Fibroblast of villous mesenchyme (primary cell): ENCODE measurements around the gene CFAP61. TPM values are rescaled to one million over a fixed set of nuclear protein-coding genes. Genes with fewer than 3 reads are reported as not detected.
A peak's percentile ranks its signal among the peaks of the same experiment; 100 is the strongest.

Experiments used
- DNase-seq: peaks from one replicate; pipeline ENCODE4 v3.0.0-alpha.2; 2010; ENCODE audit warnings: low read depth
- H3K4me3 ChIP-seq: 2 replicates; pipeline ENCODE4 v1.5.1; 2011; ENCODE audit warnings: low read depth, mild to moderate bottlenecking, low read length
- CTCF ChIP-seq: IDR thresholded peaks from 2 replicates; pipeline ENCODE4 v1.5.1; 2012; ENCODE audit warnings: low read depth, mild to moderate bottlenecking, low read length; ENCODE audit not compliant: insufficient read depth
- total RNA-seq: library from RNA; depleted of rRNA; stranded (reverse); fragments of >200 nt; gene quantifications from 2 replicates; pipeline ENCODE4 v1.2.3, GENCODE V29; 2012

Gene CFAP61
- total RNA-seq, 1 donor: 0.43 TPM

- DNase-seq: no peak
- TF ChIP-seq CTCF: no peak
- no peak overlapping the region for H3K4me3 ChIP-seq
These were observed 8.1 kb downstream of the CFAP61 start for GRCh38 chr20:20060234-20060998.

GRCh38 chr20:20063941-20064702 is 11.8 kb downstream of the CFAP61 start:
- no peak for DNase-seq
- TF ChIP-seq CTCF: no peak
- H3K4me3 ChIP-seq: no peak overlapping the region

- peak; percentile 21 for DNase-seq
- no peak for TF ChIP-seq CTCF
- no peak overlapping the region for H3K4me3 ChIP-seq
These were observed 13.0 kb downstream of the CFAP61 start for GRCh38 chr20:20065361-20065760.

GRCh38 chr20:20070871-20071726 is 18.8 kb downstream of the CFAP61 start:
- no peak overlapping the region for H3K4me3 ChIP-seq
- TF ChIP-seq CTCF: no peak
- DNase-seq: no peak

GRCh38 chr20:20073801-20074371 is 21.6 kb downstream of the CFAP61 start:
- no peak overlapping the region for H3K4me3 ChIP-seq
- no peak for DNase-seq
- no peak for TF ChIP-seq CTCF

- no peak for DNase-seq
- no peak overlapping the region for H3K4me3 ChIP-seq
- no peak for TF ChIP-seq CTCF
These were observed 22.7 kb downstream of the CFAP61 start for GRCh38 chr20:20075032-20075431.
